ENCODE measurements around the gene NDUFAF8. TPM values are rescaled to one million over a fixed set of nuclear protein-coding genes. Genes with fewer than 3 reads are reported as not detected.

Gene NDUFAF8
- total RNA-seq, 3 donors from 2014 or later (not counting 1 experiment from before 2014, with no cell fraction given), result 28.6 to 36.4 (median 34.9) TPM

- no peak overlapping the region for H3K4me3 Mint-ChIP-seq
- ATAC-seq (no peak), DNase-seq (no peak)
- H3K27ac ChIP-seq (ENCODE audit: low read length), result no peak overlapping the region
- no peak overlapping the region for H3K4me3 ChIP-seq (ENCODE audit: low read length)
- H3K27ac Mint-ChIP-seq, result no peak overlapping the region
- WGBS (ENCODE audit: insufficient coverage), result 92% methylated on average over 32 of the region's 32 CpGs
- no peaks in the 10 kb centered on the region for H3K36me3 Mint-ChIP-seq
- no peaks in the 10 kb centered on the region for H3K9me3 Mint-ChIP-seq
- H3K4me1 Mint-ChIP-seq, result peaks cover 15 to 16% of the 10 kb centered on the region in 2 donors
- H3K9me3 ChIP-seq (ENCODE audit: control insufficient read depth, insufficient read depth, low read length), result no peaks in the 10 kb centered on the region
- TF ChIP-seq CTCF (IDR thresholded peaks at IDR 0.05), result no peak
- H3K27me3 Mint-ChIP-seq (ENCODE audit: low read depth in 2 of 2), result no peaks in the 10 kb centered on the region
- H3K27me3 ChIP-seq (ENCODE audit: control insufficient read depth, insufficient read depth, low read length), result no peaks in the 10 kb centered on the region
- H3K4me1 ChIP-seq (ENCODE audit: control insufficient read depth, insufficient read depth, low read length), result peaks cover 17% of the 10 kb centered on the region
- intact Hi-C loops (cut with micrococcal nuclease), result no loop called here
- H3K36me3 ChIP-seq (ENCODE audit: control insufficient read depth, insufficient read depth, low read length), result peaks cover 23% of the 10 kb centered on the region
Observed at GRCh38 chr17:81228834-81229665, 10.1 kb upstream of the NDUFAF8 start.

GRCh38 chr17:81229666-81229920, 9.5 kb upstream of the NDUFAF8 start:
- H3K36me3 Mint-ChIP-seq, result no peaks in the 10 kb centered on the region
- DNase-seq, result no peak
- no peak overlapping the region for H3K4me3 Mint-ChIP-seq
- WGBS (ENCODE audit: insufficient coverage), result 94% methylated on average over 14 of the region's 14 CpGs
- Histone ChIP-seq H3K36me3 (ENCODE audit: control insufficient read depth, insufficient read depth, low read length) (peaks cover 23% of the 10 kb centered on the region), H3K27ac (ENCODE audit: low read length) (no peak overlapping the region), H3K27me3 (ENCODE audit: control insufficient read depth, insufficient read depth, low read length) (no peaks in the 10 kb centered on the region), H3K9me3 (ENCODE audit: control insufficient read depth, insufficient read depth, low read length) (no peaks in the 10 kb centered on the region), H3K4me3 (ENCODE audit: low read length) (no peak overlapping the region), H3K4me1 (ENCODE audit: control insufficient read depth, insufficient read depth, low read length) (peaks cover 16% of the 10 kb centered on the region)
- H3K4me1 Mint-ChIP-seq, result peaks cover 16 to 20% of the 10 kb centered on the region in 2 donors
- H3K9me3 Mint-ChIP-seq, result no peaks in the 10 kb centered on the region
- H3K27ac Mint-ChIP-seq, result peak overlapping the region in 1 of 2 donors; percentile 42
- H3K27me3 Mint-ChIP-seq (ENCODE audit: low read depth in 2 of 2), result no peaks in the 10 kb centered on the region
- no peak for ATAC-seq
- intact Hi-C loops (cut with micrococcal nuclease), result no loop called here
- TF ChIP-seq CTCF (IDR thresholded peaks at IDR 0.05), result no peak

- TF ChIP-seq CTCF (IDR thresholded peaks at IDR 0.05), result no peak
- H3K9me3 ChIP-seq (ENCODE audit: control insufficient read depth, insufficient read depth, low read length), result no peaks in the 10 kb centered on the region
- intact Hi-C loops (cut with micrococcal nuclease), result no loop called here
- ATAC-seq (no peak), DNase-seq (no peak)
- 97% methylated on average over 26 of the region's 26 CpGs for WGBS (ENCODE audit: insufficient coverage)
- H3K27me3 Mint-ChIP-seq (ENCODE audit: low read depth in 2 of 2), result no peaks in the 10 kb centered on the region
- H3K36me3 ChIP-seq (ENCODE audit: control insufficient read depth, insufficient read depth, low read length), result peaks cover 23% of the 10 kb centered on the region
- peak overlapping the region in 1 of 2 donors; percentile 42 for H3K27ac Mint-ChIP-seq
- H3K4me1 ChIP-seq (ENCODE audit: control insufficient read depth, insufficient read depth, low read length), result peaks cover 16% of the 10 kb centered on the region
- H3K4me3 Mint-ChIP-seq, result no peak overlapping the region
- no peaks in the 10 kb centered on the region for H3K36me3 Mint-ChIP-seq
- no peaks in the 10 kb centered on the region for H3K27me3 ChIP-seq (ENCODE audit: control insufficient read depth, insufficient read depth, low read length)
- no peak overlapping the region for H3K4me3 ChIP-seq (ENCODE audit: low read length)
- H3K4me1 Mint-ChIP-seq, result peaks cover 23 to 27% of the 10 kb centered on the region in 2 donors
- no peak overlapping the region for H3K27ac ChIP-seq (ENCODE audit: low read length)
- no peaks in the 10 kb centered on the region for H3K9me3 Mint-ChIP-seq
Observed at GRCh38 chr17:81230043-81230820, 8.9 kb upstream of the NDUFAF8 start.

Data from natural killer cell (primary cell).